DMS 273 treated with DMSO at 0.1 percent for 48 hours (cell line): ENCODE measurements around the gene DGKI.

Experiments
- DNase-seq: peaks from one replicate; lab custom pipeline; 2025; lab: John Stamatoyannopoulos, UW

Gene DGKI

GRCh38 chr7:137411446-137411845 is 435.3 kb downstream of the DGKI start:
- no peak for DNase-seq

DNA sequence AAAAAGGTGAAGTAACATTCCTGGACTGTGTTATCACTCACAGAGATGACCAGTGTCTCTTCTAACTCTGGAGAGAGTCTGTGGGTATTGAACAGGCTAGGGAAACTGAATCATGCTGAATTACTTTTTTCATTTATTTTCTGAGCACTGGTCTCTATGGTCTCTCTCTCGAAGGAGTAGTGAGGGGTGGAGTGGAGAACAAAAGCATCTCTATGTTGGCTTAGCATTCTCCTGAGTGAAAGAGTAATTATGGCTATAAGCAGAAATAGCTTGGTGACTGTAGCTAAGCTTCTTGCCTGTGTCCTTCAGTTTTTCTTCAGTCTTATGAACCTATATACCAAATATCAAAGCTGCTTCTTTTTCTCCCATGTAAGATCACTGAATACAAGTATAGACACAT is 438.6 kb downstream of the DGKI start:
- no peak for DNase-seq

GRCh38 chr7:137407078-137407477 is 439.7 kb downstream of the DGKI start:
- DNase-seq = no peak

- no peak for DNase-seq
These were observed 442.0 kb downstream of the DGKI start for GRCh38 chr7:137404660-137405317.

- DNase-seq = no peak
These were observed 443.4 kb downstream of the DGKI start for GRCh38 chr7:137403353-137403695.

GRCh38 chr7:137402536-137403352 is 444.0 kb downstream of the DGKI start:
- DNase-seq = no peak

DNA sequence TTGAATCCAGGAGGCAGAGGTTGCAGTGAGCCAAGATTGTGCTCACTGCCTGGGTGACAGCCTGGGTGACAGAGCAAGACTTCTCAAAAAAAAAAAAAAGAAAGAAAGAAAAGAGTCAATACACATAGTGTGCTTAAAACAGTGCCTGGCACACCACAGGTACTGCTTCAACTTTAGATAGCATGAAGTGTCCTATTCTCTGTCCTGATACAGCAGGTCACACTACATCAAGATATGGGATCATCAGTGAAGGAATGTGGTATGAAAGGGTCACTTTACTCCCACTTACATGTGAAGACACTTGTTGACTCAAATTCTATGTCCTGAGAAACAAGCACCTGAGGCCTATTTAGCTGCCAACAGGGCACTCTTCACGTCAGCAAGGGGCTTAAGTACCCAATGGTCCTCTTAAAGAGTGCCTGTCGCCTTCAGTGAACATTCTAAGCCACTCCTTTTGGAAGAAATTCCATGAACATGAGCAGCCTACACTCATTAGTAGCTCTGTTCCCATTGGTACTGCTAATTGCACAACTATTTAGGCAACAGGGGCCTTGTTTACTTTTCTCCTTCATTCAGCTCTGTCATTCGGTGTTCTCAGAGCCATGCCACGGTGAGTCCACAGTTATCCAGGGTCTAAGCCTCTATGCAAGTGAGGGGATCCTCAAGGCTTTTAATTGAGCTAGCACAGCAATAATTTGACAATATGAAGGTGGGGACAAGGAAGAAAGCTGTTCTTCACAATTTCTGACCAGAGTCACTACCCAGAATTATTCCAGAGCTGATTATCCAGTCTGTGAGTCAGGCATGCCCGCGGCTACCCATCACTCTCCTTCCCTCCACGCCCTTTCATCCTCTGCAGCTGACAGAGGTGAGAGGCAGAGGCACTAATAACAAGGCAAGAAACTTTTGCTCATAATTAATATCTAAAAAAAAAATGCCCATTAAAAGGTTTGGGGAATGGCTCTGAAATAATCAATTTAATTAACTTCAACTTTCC is 446.6 kb downstream of the DGKI start:
- DNase-seq = no peak

DNA sequence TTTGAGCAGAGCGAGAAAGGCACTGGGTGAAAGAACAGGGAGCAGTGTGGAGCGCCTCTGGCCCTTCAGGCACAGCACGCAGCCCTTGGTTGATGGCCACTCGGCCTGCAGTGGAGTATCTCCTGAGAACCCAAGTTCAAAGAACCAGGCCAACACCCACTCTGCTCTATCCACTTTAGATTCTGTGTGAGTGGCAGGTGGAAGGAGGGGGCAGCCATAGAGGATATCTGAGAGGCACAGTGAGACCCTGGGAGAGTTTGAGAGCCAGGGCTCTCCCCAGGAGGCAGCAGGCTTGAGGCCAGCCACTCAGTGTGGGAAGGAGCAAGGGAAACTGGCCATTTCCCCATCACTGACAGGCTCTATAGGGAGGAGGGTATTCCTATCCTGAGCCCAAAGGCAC is 450.7 kb downstream of the DGKI start:
- no peak for DNase-seq

GRCh38 chr7:137395420-137395819 is 451.4 kb downstream of the DGKI start:
- DNase-seq = no peak

GRCh38 chr7:137393570-137393969 is 453.2 kb downstream of the DGKI start:
- no peak for DNase-seq

- DNase-seq = no peak
These were observed 456.7 kb downstream of the DGKI start for GRCh38 chr7:137390076-137390475.

DNA sequence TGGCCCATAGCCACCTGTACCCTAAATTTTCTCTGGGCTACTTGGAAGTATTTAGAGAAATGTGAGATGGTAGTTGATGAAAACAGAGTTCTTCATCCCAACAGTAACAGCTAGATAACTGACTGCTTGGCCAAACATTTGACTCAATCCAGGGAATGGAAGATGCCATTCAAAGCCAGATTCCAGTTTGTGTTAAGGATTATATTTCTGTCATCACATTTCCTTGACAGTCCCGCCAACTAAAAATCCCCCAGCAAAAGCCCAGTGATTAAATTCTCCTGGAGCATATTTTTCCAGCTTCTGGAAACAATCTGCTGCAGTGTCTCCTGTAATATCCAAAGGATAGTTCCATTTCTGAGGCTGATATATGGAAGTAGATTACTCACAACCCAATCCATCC is 457.9 kb downstream of the DGKI start:
- DNase-seq = no peak

GRCh38 chr7:137386966-137387365 is 459.8 kb downstream of the DGKI start:
- no peak for DNase-seq

GRCh38 chr7:137381045-137381444 is 465.7 kb downstream of the DGKI start:
- DNase-seq = no peak

- no peak for DNase-seq
These were observed 473.3 kb downstream of the DGKI start for GRCh38 chr7:137373507-137373906.

DNA sequence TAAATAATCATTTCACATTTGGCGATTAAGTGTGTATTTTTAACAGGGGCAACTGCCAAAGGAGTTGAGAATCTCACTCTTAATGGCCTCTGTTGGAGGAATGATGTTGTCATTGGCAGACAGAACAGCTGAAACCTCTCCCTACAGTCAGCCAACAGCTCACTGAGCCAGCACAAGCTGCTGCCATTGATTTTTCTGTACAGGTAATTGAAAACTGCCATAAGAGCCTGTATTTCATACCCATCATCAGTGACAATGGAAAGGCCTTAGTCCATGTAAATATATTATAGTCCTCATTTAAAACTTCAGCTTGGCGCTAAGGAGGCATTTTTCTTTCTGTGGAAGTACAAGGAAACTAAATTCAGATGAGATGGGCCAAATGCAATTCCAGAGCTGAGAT is 475.2 kb downstream of the DGKI start:
- no peak for DNase-seq

- DNase-seq = no peak
These were observed 479.8 kb downstream of the DGKI start for GRCh38 chr7:137366995-137367394.

- DNase-seq = no peak
These were observed 483.1 kb downstream of the DGKI start for GRCh38 chr7:137363683-137364082.

DNA sequence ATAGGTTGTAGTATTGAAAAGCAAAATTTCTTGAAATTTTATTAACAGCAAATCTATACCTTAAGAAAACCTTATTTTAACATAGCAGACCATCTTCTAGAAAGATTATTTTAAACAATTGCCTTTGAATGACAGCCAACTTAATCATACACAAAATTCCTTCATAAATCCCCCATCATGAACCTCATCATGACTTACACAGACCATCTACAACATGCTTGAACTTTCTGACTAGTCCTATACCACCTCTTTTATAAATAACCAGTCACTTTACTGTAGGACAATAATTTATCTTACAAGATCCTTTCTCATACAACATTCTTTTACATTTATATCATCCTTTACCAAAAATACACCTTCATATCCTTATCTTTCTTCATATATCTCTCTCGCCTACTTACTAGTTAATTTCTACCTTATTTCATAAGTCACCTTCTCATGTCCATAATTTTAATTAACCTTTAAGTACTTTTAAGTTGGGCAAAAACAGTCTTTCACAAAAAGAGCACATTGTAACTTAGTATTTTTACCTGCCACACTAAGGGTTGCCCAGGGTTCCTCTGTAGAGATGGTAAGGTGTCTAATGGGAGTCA is 486.6 kb downstream of the DGKI start:
- DNase-seq = no peak

DNA sequence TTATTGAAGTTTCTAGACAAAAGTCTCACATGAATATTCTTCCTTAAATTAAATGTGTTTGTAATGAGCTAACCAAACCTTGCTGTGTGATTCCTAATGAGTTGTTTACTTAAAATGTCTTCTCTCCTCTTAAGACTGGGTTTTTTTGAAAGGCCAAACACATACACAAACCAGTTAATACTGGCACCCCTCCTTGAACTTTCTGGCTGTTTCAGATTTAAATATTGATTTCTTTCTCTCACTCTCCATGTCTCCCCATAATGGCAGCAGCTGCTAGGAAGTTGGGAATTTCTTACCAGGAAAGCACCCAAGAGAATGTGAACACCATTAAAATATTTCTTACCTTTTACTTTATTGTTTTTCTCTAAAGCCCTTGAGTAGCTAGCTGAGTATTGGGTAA is 491.8 kb downstream of the DGKI start:
- no peak for DNase-seq

DNA sequence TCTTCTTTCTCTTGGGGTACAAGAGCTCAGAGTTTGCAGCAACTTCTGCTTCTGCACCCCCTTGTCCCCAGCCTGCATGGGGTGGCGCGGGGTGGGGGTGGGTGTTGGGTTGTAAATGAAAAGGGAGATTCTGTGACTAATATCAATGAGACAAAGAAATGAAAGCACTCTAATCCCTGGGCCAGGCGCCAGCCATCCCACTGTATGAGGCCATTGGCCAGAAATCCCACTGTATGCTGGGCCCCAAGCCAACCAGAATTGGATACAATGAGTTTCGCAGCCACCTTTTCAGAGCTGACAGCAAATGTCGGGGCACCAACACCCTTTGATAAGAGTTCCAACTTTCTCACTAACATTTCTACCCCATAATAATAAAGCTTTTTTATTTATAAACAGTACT is 492.4 kb downstream of the DGKI start:
- no peak for DNase-seq

DNA sequence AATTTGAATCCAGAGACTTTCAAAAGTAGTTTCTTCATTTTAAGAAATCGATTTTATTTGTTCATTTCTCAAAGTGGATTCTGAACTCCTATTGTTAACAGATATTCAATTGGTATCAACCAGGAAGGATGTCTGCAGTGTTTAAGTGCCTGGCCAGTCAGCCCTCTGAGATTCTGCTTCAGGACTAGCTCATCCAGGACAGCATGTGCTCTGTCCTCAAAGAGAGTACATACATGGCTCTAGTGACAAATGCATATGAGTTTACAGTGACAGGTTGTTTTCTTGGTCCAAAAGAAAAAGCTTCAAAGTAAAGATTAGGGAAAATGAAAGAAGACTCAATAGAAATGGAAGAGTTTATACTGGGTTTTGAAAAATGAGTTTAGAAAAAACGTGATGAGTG is 494.8 kb downstream of the DGKI start:
- DNase-seq = no peak
